HCEC 1CT (cell line): ENCODE data around the gene TEP1.
A peak's percentile ranks its signal among the peaks of the same experiment; 100 is the strongest.

Experiments
- DNase-seq: peaks from one replicate; pipeline ENCODE4 v3.0.0-alpha.2; 2017

TEP1 gene

GRCh38 chr14:20333494-20333841, 79.8 kb downstream of the TEP1 start:
- DNase-seq, result no peak

DNA sequence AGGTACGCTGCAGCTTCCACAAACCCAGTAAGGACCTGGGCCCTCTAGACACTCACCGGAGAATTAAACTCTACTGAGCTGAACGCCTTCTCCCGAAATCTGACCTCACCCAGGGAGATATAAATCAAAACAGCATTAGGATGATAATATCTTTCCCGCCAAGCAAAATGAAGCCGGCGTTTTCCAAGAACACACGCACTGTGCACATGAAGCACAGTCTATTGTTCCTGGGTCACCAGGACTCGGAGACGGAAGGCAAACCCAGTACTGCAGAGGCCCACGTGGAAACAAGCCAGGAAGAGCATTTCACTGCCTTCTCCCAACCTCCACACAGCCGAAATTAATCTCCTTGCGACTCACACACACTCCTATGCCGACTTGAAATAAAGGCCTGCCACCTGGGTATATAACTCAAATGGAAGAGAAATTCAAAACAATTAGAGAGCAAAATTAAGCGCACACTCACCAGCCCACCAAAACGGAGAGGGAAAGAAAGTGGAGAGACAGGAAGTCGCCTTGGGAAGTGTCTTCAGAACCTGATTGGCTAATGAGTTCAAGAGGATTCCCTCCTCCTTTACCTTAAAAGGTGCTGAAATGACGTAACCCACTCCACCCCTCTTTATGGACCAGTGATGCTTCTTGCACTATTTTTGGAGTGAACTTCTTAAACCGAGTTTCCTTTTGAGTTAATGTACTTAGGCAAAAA, 80.4 kb downstream of the TEP1 start, which contains the start of gene CCNB1IP1:
Gene CCNB1IP1 (minus strand): TSS at position 492 of the 706 bp plus-strand sequence. CDS start 16,756 bp downstream, outside the sequence.
- DNase-seq, result peak; percentile 92

DNA sequence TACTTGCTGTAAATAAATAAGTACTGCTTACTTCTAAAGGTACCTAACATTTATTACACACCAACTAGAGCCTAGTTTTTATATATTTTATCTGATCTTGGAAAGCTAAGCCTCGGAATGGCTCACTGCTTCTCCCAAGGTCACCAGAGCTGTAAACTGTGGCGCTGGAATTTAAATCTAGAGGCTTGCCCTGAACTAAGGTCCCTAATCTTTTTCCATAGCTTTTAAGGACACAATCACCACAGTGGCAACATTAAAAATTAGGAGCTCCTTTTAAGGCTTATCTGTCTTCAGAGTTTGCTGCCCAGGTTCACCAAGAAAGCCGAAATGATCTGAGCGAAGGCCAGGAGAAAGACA, 80.9 kb downstream of the TEP1 start:
- DNase-seq, result peak; percentile 14

DNA sequence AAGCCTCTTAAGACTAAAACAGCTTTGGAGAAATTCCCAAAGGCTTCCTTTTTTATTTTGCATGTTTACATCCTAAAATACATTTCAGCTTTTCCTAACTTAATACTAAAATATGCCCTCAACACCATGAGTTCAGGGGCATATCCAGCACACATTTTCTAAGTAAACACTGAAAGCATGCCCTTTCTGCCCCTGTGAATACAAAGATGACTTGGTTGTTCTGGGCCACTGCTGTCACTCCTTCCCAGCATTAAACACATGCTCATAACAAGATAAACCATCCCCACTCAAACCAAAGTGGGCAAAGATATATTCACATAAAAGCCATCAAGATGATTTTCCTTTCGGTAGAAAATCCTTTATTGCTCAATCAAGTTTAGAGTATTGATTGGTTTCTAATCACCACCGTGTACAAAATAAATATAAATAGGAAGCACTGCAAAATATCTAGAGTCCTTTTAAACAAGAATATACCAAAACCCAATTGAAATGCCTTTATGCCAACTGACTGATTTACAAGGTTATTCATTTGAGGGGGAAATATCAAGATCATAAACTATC, 82.2 kb downstream of the TEP1 start:
- DNase-seq, result no peak

DNA sequence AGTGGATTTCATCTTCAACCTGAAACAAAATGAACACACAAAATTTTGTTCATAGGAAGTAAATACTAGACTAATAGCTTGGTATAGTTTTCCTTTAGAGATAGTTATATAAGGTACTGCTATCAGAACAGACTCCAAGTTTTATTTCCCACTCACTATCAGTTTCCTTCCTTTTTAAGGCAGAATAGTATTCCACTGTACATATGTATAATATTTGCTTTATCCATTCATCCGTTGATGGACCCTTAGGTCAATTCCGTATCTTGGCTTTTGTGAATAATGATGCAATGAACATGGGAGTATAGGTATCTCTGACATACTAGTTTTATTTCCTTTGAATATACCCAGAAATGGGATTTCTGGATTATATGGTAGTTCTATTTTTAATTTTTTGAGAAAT, 83.9 kb downstream of the TEP1 start:
- no peak for DNase-seq

DNA sequence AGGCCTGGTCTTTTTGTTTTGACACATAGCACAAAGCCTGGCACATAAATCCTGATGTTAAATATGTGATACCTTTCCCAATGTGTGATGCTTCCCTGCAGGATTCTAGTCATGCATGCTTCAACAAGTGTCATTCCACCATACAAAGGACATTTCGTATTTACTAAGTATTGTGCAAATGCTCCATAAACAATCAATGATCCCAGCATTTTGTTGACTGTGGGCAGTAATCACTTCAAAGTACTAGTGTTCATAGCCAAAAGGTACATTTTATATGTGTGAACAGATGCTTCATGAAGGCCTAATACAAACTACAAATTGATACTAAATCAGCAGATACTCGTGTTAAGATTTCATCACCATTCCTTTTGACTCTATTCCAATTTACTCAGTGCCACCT, 84.6 kb downstream of the TEP1 start:
- DNase-seq, result no peak

- DNase-seq, result peak; percentile 67
Observed at GRCh38 chr14:20327005-20327869, 86.1 kb downstream of the TEP1 start.

GRCh38 chr14:20317720-20318119, 95.6 kb downstream of the TEP1 start:
- DNase-seq, result no peak
